ENCODE measurements around the gene DIS3L2.

DIS3L2 gene

DNA sequence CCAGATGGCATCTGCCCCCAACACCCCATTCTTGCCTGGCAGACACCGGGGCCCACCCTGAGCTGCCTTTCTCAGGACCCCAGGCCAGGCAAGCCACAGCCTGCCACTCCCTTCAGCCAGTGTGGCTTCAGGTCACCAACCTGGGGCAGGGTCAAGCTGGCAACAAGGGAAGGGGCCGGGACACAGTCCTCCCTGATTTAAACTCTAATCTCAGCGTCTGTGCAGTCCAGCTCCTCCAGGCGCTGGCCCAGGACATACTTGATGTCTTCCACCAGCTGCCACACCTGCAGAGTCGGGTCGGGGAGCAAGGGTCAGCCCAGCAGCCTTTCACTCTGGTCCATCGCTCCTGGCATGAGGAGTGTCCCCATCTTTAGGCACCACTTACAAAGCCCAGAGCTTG lies 388.0 kb downstream of the DIS3L2 start:
- Histone ChIP-seq H3K9me3 (ENCODE audit: control insufficient read depth in 1 of 2, low read length in 2 of 2) (no peaks in the 10 kb centered on the region), H3K27me3 (ENCODE audit: control insufficient read depth in 1 of 2, insufficient read depth in 2 of 2, low read length in 2 of 2) (peaks cover 36% of the 10 kb centered on the region in 2 donors), H3K4me1 (ENCODE audit: control insufficient read depth in 1 of 2, insufficient read depth in 2 of 2, low read length in 2 of 2) (peaks cover 0 to 8% of the 10 kb centered on the region in 2 donors), H3K27ac (ENCODE audit: low read depth, low read length) (no peak overlapping the region), H3K4me3 (ENCODE audit: low read depth in 1 of 2, low read length in 2 of 2) (no peak overlapping the region), H3K9ac (ENCODE audit: low read depth in 1 of 2, low read length in 2 of 2) (no peak overlapping the region), H3K36me3 (ENCODE audit: control insufficient read depth in 1 of 2, insufficient read depth in 2 of 2, low read length in 2 of 2) (no peaks in the 10 kb centered on the region)

DNA sequence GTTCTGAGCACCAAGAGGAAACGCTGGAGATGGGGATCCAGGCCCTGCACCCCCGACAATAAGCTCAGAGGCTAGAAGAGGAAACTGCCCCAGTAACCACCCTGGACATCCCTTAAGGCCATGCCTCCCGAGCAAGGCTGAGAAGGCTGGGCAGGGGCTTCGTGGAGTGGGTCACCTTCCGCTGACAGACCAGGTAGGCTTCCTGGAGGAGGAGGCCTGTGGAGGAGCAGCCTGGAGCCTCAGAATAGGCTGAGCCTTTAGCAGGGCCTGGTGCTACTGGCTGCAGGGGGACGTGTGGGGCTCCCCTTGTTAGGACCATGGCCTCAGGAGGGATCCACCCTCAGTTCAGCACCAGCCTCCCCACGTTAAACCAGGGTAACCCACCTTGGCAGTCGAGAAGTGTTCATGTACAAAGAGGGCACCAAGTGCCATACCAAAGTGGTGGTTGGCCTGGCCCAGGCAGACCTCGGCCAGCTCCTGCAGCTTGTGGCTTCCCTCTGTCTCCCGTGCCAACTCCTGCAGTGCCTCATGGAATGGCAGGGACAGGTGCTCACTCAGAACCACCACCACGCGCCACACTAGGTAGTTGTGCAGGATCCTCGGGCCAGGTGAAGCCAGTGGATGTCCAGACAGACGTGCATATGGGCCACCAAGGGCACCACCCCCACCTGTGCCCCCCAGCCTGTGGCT lies 388.6 kb downstream of the DIS3L2 start:
- H3K4me3 ChIP-seq (ENCODE audit: low read depth in 1 of 2, low read length in 2 of 2): no peak overlapping the region
- no peak overlapping the region for H3K27ac ChIP-seq (ENCODE audit: low read depth, low read length)
- H3K4me1 ChIP-seq (ENCODE audit: control insufficient read depth in 1 of 2, insufficient read depth in 2 of 2, low read length in 2 of 2): peaks cover 0 to 8% of the 10 kb centered on the region in 2 donors
- H3K9ac ChIP-seq (ENCODE audit: low read depth in 1 of 2, low read length in 2 of 2): no peak overlapping the region
- H3K9me3 ChIP-seq (ENCODE audit: control insufficient read depth in 1 of 2, low read length in 2 of 2): no peaks in the 10 kb centered on the region
- H3K36me3 ChIP-seq (ENCODE audit: control insufficient read depth in 1 of 2, insufficient read depth in 2 of 2, low read length in 2 of 2): no peaks in the 10 kb centered on the region
- peaks cover 36% of the 10 kb centered on the region in 2 donors for H3K27me3 ChIP-seq (ENCODE audit: control insufficient read depth in 1 of 2, insufficient read depth in 2 of 2, low read length in 2 of 2)

DNA sequence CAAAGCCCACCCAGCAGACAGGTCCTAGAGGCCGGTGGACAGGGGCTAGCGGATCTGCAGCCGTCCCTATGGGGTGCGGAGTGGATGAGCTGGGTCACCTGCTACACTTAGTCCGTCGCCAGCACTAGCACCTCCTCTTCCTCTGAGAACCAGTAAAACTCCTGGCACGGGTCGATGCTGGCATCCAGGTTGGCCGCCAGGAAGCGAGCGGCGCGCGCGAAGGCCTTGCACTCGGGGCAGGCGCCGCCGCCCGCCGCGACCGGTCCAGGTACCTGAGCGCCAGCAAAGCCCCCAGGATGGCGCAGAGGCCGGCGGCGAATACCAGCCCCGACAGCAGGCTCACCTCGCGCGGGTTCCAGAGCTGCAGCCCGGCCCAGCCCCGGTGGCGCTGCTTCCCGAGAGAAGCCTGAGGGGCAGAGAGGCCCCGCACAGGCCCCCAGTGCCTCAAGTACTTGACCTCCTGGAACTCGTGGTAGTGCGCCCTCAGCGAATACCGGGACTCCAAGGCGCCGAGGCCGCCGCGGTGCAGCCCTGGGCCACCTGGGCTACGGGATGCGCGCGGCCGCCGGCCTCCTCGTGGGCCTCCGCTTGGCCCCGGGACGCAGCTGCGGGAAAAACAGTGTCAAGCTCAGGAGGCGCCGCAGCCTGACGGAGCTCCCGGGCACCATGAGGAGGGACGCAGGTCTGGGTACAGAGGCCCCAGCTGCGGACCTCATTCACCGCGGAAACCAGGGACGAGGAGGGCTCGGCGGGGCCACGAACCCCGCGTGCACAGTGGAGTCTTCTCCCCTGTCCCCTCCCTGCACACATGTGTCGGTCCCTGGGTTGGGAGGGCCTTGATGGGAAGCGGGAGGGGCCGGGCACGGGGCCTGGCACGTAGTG lies 389.5 kb downstream of the DIS3L2 start:
- no peak overlapping the region for H3K9ac ChIP-seq (ENCODE audit: low read depth in 1 of 2, low read length in 2 of 2)
- H3K4me1 ChIP-seq (ENCODE audit: control insufficient read depth in 1 of 2, insufficient read depth in 2 of 2, low read length in 2 of 2): peaks cover 0 to 8% of the 10 kb centered on the region in 2 donors
- no peaks in the 10 kb centered on the region for H3K36me3 ChIP-seq (ENCODE audit: control insufficient read depth in 1 of 2, insufficient read depth in 2 of 2, low read length in 2 of 2)
- H3K27ac ChIP-seq (ENCODE audit: low read depth, low read length): no peak overlapping the region
- no peaks in the 10 kb centered on the region for H3K9me3 ChIP-seq (ENCODE audit: control insufficient read depth in 1 of 2, low read length in 2 of 2)
- H3K27me3 ChIP-seq (ENCODE audit: control insufficient read depth in 1 of 2, insufficient read depth in 2 of 2, low read length in 2 of 2): peaks cover 36% of the 10 kb centered on the region in 2 donors
- H3K4me3 ChIP-seq (ENCODE audit: low read depth in 1 of 2, low read length in 2 of 2): no peak overlapping the region

DNA sequence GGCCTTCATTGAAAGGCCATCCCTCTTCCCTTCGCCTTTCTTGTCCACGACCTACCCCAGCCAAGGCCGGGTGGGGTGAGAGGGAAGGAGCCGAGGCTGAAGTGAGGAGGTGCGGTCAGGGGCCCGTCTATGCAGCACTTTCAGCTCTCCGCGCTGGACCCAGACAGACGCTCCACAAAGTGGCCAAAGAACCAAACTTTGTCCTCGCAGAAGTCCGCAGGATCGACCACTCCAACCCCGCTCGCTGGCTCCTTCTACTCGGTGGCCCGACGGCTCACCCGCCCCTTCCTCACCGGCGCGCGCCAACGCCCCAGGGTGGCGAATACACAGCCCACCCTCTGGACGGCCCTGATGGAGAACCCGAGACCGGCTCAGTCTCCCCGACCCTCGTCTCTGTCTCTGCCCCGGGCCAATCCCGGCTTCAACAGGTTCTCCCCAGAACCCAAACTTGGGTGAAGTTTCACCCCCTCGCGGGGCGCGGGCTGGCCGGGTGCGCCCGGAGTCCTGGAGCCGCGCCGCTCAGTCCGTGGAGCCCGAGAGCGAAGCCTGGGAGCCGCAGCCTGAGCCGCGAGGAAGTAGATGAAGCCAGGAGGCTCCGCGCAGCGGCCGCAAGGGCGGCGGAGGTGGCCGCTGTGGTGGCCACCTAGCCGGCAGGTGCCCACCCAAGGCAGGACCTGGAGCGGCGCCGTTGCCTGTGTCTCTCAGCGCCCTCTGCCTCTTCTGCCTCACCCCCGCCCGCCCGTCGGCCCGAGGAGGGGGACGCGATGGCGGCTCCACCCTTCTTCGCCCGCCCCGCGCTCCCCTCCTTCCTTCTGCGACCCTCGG lies 390.4 kb downstream of the DIS3L2 start:
- peaks cover 36% of the 10 kb centered on the region in 2 donors for H3K27me3 ChIP-seq (ENCODE audit: control insufficient read depth in 1 of 2, insufficient read depth in 2 of 2, low read length in 2 of 2)
- H3K4me1 ChIP-seq (ENCODE audit: control insufficient read depth in 1 of 2, insufficient read depth in 2 of 2, low read length in 2 of 2): peaks cover 0 to 8% of the 10 kb centered on the region in 2 donors
- no peaks in the 10 kb centered on the region for H3K9me3 ChIP-seq (ENCODE audit: control insufficient read depth in 1 of 2, low read length in 2 of 2)
- no peak overlapping the region for H3K27ac ChIP-seq (ENCODE audit: low read depth, low read length)
- no peak overlapping the region for H3K4me3 ChIP-seq (ENCODE audit: low read depth in 1 of 2, low read length in 2 of 2)
- no peak overlapping the region for H3K9ac ChIP-seq (ENCODE audit: low read depth in 1 of 2, low read length in 2 of 2)
- no peaks in the 10 kb centered on the region for H3K36me3 ChIP-seq (ENCODE audit: control insufficient read depth in 1 of 2, insufficient read depth in 2 of 2, low read length in 2 of 2)

DNA sequence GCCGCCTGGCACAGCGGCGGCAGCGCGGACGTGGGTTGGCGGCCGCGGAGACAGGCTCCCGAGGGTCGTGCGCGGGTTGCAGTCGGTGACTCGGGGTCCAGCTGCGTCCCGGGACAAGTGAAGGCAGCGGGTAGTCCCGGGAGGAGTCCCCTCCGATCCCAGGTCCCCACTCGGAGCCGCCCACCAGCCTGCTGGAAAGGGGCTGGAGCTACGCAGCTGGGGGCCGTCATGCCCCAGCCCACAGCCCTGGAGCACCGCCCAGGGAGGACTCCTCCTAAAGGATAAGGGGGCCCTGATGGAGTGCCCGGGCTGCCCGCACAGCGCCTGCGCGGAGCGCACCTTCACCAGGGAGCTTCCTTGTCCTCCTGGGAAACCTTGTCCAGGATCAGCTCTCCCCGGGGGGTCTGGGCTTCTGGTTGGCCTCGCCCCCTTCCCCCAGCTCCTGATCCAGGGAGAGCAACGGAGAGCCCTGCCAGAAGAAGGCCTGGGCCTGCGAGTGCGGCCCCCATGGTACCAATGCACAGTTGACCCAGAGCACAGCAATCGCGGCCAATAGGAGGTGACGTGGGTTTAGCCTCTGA lies 391.1 kb downstream of the DIS3L2 start:
- Histone ChIP-seq H3K4me1 (ENCODE audit: control insufficient read depth in 1 of 2, insufficient read depth in 2 of 2, low read length in 2 of 2) (peaks cover 0 to 8% of the 10 kb centered on the region in 2 donors), H3K9me3 (ENCODE audit: control insufficient read depth in 1 of 2, low read length in 2 of 2) (no peaks in the 10 kb centered on the region), H3K27ac (ENCODE audit: low read depth, low read length) (no peak overlapping the region), H3K27me3 (ENCODE audit: control insufficient read depth in 1 of 2, insufficient read depth in 2 of 2, low read length in 2 of 2) (peaks cover 36% of the 10 kb centered on the region in 2 donors), H3K36me3 (ENCODE audit: control insufficient read depth in 1 of 2, insufficient read depth in 2 of 2, low read length in 2 of 2) (no peaks in the 10 kb centered on the region), H3K4me3 (ENCODE audit: low read depth in 1 of 2, low read length in 2 of 2) (no peak overlapping the region), H3K9ac (ENCODE audit: low read depth in 1 of 2, low read length in 2 of 2) (no peak overlapping the region)

DNA sequence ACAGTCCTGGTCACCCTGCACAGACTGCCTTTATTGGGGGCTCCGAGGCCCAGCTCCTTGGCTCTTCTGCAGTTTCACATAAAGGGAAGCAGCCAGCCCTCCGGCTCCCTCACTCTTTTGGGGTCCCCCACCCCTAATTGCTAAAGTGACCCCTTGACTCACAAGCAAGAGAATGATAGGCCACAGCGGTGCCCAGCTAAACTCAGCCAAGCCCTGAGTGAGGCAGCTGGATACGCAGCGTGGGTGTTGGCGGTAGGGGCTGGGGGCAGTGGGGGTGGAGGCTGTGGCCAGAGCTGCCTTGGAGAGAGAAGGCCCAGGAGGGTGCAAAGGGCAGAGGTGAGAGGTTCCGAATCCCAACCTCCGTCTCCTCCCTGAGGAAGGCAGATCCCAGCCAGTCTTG lies 391.6 kb downstream of the DIS3L2 start:
- H3K4me1 ChIP-seq (ENCODE audit: control insufficient read depth in 1 of 2, insufficient read depth in 2 of 2, low read length in 2 of 2): peaks cover 0 to 8% of the 10 kb centered on the region in 2 donors
- H3K36me3 ChIP-seq (ENCODE audit: control insufficient read depth in 1 of 2, insufficient read depth in 2 of 2, low read length in 2 of 2): no peaks in the 10 kb centered on the region
- H3K9me3 ChIP-seq (ENCODE audit: control insufficient read depth in 1 of 2, low read length in 2 of 2): no peaks in the 10 kb centered on the region
- H3K27me3 ChIP-seq (ENCODE audit: control insufficient read depth in 1 of 2, insufficient read depth in 2 of 2, low read length in 2 of 2): peaks cover 36% of the 10 kb centered on the region in 2 donors
- H3K4me3 ChIP-seq (ENCODE audit: low read depth in 1 of 2, low read length in 2 of 2): no peak overlapping the region
- H3K27ac ChIP-seq (ENCODE audit: low read depth, low read length): no peak overlapping the region
- H3K9ac ChIP-seq (ENCODE audit: low read depth in 1 of 2, low read length in 2 of 2): no peak overlapping the region

DNA sequence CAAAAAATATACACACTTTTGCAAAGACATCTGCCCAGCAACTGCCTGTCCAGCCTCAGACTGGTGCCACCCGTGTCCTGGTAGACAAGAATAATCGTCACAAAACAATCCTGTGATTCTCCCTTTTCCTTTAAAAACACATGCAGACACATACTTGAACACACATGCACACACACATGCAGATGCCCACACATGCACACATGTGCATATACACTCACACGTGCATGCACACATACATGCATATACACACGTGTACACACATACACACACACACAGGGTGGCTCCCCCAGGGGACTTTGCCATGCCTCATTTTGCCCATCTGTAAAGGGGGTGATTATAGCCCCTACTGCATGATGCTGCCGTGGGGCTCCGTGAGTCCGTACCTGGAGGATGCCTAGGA lies 392.1 kb downstream of the DIS3L2 start:
- Histone ChIP-seq H3K27me3 (ENCODE audit: control insufficient read depth in 1 of 2, insufficient read depth in 2 of 2, low read length in 2 of 2) (peaks cover 33 to 36% of the 10 kb centered on the region in 2 donors), H3K9me3 (ENCODE audit: control insufficient read depth in 1 of 2, low read length in 2 of 2) (no peaks in the 10 kb centered on the region), H3K27ac (ENCODE audit: low read depth, low read length) (no peak overlapping the region), H3K36me3 (ENCODE audit: control insufficient read depth in 1 of 2, insufficient read depth in 2 of 2, low read length in 2 of 2) (no peaks in the 10 kb centered on the region), H3K4me3 (ENCODE audit: low read depth in 1 of 2, low read length in 2 of 2) (no peak overlapping the region), H3K9ac (ENCODE audit: low read depth in 1 of 2, low read length in 2 of 2) (no peak overlapping the region), H3K4me1 (ENCODE audit: control insufficient read depth in 1 of 2, insufficient read depth in 2 of 2, low read length in 2 of 2) (peaks cover 0 to 8% of the 10 kb centered on the region in 2 donors)

DNA sequence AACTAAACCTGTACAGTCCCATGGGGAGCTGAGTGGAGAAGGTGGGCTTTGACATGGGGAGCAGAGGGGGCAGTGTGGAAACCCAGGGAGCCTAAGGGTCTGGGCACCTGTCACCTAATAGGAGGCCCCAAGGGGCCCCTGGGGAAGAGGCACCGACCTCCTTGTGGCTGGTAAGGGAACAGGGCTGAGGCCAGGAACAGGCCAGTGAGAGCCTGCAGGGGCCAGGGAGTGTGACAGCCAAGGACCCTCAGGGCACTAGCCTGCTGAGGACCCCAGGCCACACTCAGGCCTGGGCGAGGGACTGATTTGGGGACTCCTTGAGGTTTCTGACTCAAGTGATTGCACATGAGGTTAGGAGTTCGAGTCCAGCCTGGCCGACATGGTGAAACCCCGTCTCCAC lies 392.6 kb downstream of the DIS3L2 start:
- Histone ChIP-seq H3K27me3 (ENCODE audit: control insufficient read depth in 1 of 2, insufficient read depth in 2 of 2, low read length in 2 of 2) (peaks cover 31 to 36% of the 10 kb centered on the region in 2 donors), H3K27ac (ENCODE audit: low read depth, low read length) (no peak overlapping the region), H3K4me3 (ENCODE audit: low read depth in 1 of 2, low read length in 2 of 2) (no peak overlapping the region), H3K9ac (ENCODE audit: low read depth in 1 of 2, low read length in 2 of 2) (no peak overlapping the region), H3K9me3 (ENCODE audit: control insufficient read depth in 1 of 2, low read length in 2 of 2) (no peaks in the 10 kb centered on the region), H3K36me3 (ENCODE audit: control insufficient read depth in 1 of 2, insufficient read depth in 2 of 2, low read length in 2 of 2) (no peaks in the 10 kb centered on the region), H3K4me1 (ENCODE audit: control insufficient read depth in 1 of 2, insufficient read depth in 2 of 2, low read length in 2 of 2) (peaks cover 0 to 7% of the 10 kb centered on the region in 2 donors)

DNA sequence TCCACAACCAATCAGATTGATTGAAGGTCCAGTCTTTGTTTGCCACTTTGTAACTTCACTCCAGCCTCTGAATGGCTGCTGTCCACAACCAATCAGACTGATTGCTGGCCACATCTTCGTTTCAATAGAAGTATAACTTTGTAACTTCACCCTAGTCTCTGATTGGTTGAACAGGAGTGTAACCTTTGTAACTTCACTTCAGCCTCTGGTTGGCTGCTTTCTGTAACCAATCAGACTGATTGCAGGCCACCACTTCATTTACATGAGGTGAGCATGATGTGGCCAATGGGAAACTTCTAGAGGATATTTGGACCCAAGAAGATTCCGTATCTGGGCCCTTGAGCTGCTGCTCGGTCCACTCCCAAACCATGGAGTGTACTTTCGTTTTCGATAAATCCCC lies 400.1 kb downstream of the DIS3L2 start:
- Histone ChIP-seq H3K9me3 (ENCODE audit: control insufficient read depth in 1 of 2, low read length in 2 of 2) (peaks cover 0 to 3% of the 10 kb centered on the region in 2 donors), H3K36me3 (ENCODE audit: control insufficient read depth in 1 of 2, insufficient read depth in 2 of 2, low read length in 2 of 2) (no peaks in the 10 kb centered on the region), H3K9ac (ENCODE audit: low read depth in 1 of 2, low read length in 2 of 2) (no peak overlapping the region), H3K4me1 (ENCODE audit: control insufficient read depth in 1 of 2, insufficient read depth in 2 of 2, low read length in 2 of 2) (peaks cover 0 to 4% of the 10 kb centered on the region in 2 donors), H3K27me3 (ENCODE audit: control insufficient read depth in 1 of 2, insufficient read depth in 2 of 2, low read length in 2 of 2) (no peaks in the 10 kb centered on the region), H3K4me3 (ENCODE audit: low read depth in 1 of 2, low read length in 2 of 2) (no peak overlapping the region), H3K27ac (ENCODE audit: low read depth, low read length) (no peak overlapping the region)

Data from duodenal mucosa (tissue), 2 donors.